Left ventricle myocardium inferior (tissue), 1 donor: ENCODE measurements around the gene PROB1. TPM values are rescaled to one million over a fixed set of nuclear protein-coding genes. Genes with fewer than 3 reads are reported as not detected.
A peak's percentile ranks its signal among the peaks of the same experiment; 100 is the strongest.
"Not testable (repeated sequence)": the region's sequence is repeated elsewhere in the genome, so short reads cannot be mapped to it uniquely, and the experiment has no call there.

Source experiments
- DNase-seq: peaks from one replicate; pipeline ENCODE4 v3.0.0-alpha.2; 2020
- H3K27ac ChIP-seq: fragments of 200-600 bp; replicated peaks from 2 replicates; pipeline ENCODE4 v1.8.0; 2021
- H3K27me3 ChIP-seq: fragments of 200-600 bp; 2 replicates; pipeline ENCODE4 v1.8.0; 2021; ENCODE audit warnings: low read depth
- H3K36me3 ChIP-seq: fragments of 200-600 bp; 2 replicates; pipeline ENCODE4 v1.8.0; 2021
- H3K4me1 ChIP-seq: fragments of 200-600 bp; 2 replicates; pipeline ENCODE4 v1.8.0; 2021
- H3K4me3 ChIP-seq: fragments of 200-600 bp; 2 replicates; pipeline ENCODE4 v1.8.0; 2021; ENCODE audit warnings: mild to moderate bottlenecking, moderate library complexity
- H3K9me3 ChIP-seq: fragments of 200-600 bp; replicated peaks from 2 replicates; pipeline ENCODE4 v1.8.0; 2021
- CTCF ChIP-seq: fragments of 200-600 bp; IDR thresholded peaks from 2 replicates; pipeline ENCODE4 v1.8.0; 2021; ENCODE audit warnings: antibody characterized with exemption, mild to moderate bottlenecking, borderline replicate concordance
- intact Hi-C: fragments of 100-400 bp; cut with micrococcal nuclease; formaldehyde crosslinking; loops from one replicate; pipeline ENCODE4 v1.11.0; 2022
- total RNA-seq: library from RNA; stranded (reverse); fragmentation: NEBNext Ultra II Directional; extraction: Animal tissue kit (Norgen Biotek cat#: 25700); gene quantifications from one replicate; pipeline ENCODE4 v1.2.1, GENCODE V29; 2021
- donor health status: DM: no; HTN: yes; CAD: no; lungs with severe emphysema.

PROB1 gene
- total RNA-seq, 1 donor from 2014 or later, result 46.3 TPM

GRCh38 chr5:139390639-139391569, 4.0 kb downstream of the PROB1 start:
- Histone ChIP-seq H3K36me3 (peaks cover 10% of the 10 kb centered on the region), H3K4me1 (peaks cover 75% of the 10 kb centered on the region), H3K9me3 (no peaks in the 10 kb centered on the region), H3K27ac (peak overlapping the region; percentile 96), H3K27me3 (no peaks in the 10 kb centered on the region), H3K4me3 (peak overlapping the region; percentile 77)
- DNase-seq, result no peak
- intact Hi-C loops, result no loop called here
- no peak for TF ChIP-seq CTCF

GRCh38 chr5:139389701-139390638, 4.9 kb downstream of the PROB1 start, which contains the start of gene MZB1:
Gene MZB1, minus strand, starts transcription at chr5:139389913. Its CDS starts 57 bp downstream, at chr5:139389856.
- Histone ChIP-seq H3K27me3 (no peaks in the 10 kb centered on the region), H3K9me3 (no peaks in the 10 kb centered on the region), H3K27ac (peak within 1 kb of the TSS; percentile 96), H3K4me3 (peak within 1 kb of the TSS; percentile 77), H3K4me1 (peaks cover 74% of the 10 kb centered on the region), H3K36me3 (peaks cover 10% of the 10 kb centered on the region)
- intact Hi-C loops, result no loop called here
- TF ChIP-seq CTCF, result no peak
- no peak for DNase-seq

- H3K4me1 ChIP-seq, result peaks cover 69% of the 10 kb centered on the region
- no peak for DNase-seq
- no peaks in the 10 kb centered on the region for H3K9me3 ChIP-seq
- no peak overlapping the region for H3K4me3 ChIP-seq
- intact Hi-C loops, result no loop called here
- no peak for TF ChIP-seq CTCF
- H3K36me3 ChIP-seq, result peaks cover 10% of the 10 kb centered on the region
- H3K27me3 ChIP-seq, result no peaks in the 10 kb centered on the region
- peak overlapping the region; percentile 32 for H3K27ac ChIP-seq
Measured at GRCh38 chr5:139388198-139388821, 6.6 kb downstream of the PROB1 start.

GRCh38 chr5:139387611-139388197, 7.2 kb downstream of the PROB1 start:
- TF ChIP-seq CTCF, result no peak
- intact Hi-C loops, result no loop called here
- Histone ChIP-seq H3K4me1 (peaks cover 63% of the 10 kb centered on the region), H3K36me3 (peaks cover 7% of the 10 kb centered on the region), H3K9me3 (no peaks in the 10 kb centered on the region), H3K27ac (peak overlapping the region; percentile 32), H3K27me3 (no peaks in the 10 kb centered on the region), H3K4me3 (no peak overlapping the region)
- DNase-seq, result no peak

- H3K4me1 ChIP-seq, result peaks cover 55% of the 10 kb centered on the region
- H3K4me3 ChIP-seq, H3K27me3 ChIP-seq, H3K27ac ChIP-seq, H3K36me3 ChIP-seq, intact Hi-C loops, H3K9me3 ChIP-seq, DNase-seq: not testable (repeated sequence)
Measured at GRCh38 chr5:139386956-139387355, 7.9 kb downstream of the PROB1 start.
